Mucosa of gallbladder (tissue), 1 donor: ENCODE results near the gene RIBC1. TPM values are rescaled to one million over a fixed set of nuclear protein-coding genes. Genes with fewer than 3 reads are reported as not detected.
"Not testable (repeated sequence)": the region's sequence is repeated elsewhere in the genome, so short reads cannot be mapped to it uniquely, and the experiment has no call there.

ENCODE experiments used
- DNase-seq: peaks from one replicate; pipeline ENCODE4 v3.0.0-alpha.2; 2020; ENCODE audit warnings: low spot score
- total RNA-seq: library from RNA; stranded (reverse); gene quantifications from one replicate; pipeline ENCODE4 v1.2.1, GENCODE V29; 2021
- donor health status: DM: no; HTN: no; CAD: no.

Gene RIBC1
- total RNA-seq, 1 donor from 2014 or later = 2.6 TPM

DNA sequence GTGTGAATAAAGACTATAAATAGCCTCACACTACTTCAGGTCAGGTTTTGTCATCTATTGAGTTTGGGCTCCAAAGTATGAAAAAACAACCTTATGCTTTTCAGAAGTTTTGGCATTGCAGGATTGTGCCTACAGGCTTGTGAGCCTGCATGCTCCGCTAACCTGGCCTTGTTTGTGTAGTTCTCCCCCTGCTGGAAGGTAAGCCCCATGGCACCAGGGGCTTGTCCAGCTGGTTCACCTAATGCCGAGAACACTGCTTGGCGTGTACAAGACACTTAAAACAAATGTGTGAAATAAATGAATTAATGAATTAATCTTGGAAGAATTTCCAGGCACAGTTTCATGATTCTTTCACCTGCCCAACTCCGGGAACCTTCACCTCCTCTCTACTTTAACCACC lies 13.3 kb downstream of the RIBC1 start:
- DNase-seq = peak; percentile 53

DNA sequence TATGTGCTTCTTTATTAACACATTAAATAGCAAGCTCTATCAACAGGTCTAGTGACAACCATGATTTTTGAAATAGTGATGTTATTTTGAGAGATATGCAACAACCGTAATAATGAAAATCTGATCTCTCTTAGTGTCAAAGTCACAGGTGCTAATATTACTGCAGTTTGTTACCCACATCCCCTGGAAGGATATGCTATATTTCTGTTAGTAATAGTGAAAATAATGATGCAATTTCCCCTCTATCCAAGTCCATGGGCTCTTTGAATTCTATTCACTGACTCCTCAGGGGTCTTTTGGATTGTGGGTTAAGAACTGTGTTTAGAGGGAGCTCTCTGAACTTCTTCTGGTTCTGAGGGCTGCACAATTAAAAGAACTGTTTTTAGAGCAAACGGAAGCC lies 14.5 kb downstream of the RIBC1 start:
- no peak for DNase-seq

DNA sequence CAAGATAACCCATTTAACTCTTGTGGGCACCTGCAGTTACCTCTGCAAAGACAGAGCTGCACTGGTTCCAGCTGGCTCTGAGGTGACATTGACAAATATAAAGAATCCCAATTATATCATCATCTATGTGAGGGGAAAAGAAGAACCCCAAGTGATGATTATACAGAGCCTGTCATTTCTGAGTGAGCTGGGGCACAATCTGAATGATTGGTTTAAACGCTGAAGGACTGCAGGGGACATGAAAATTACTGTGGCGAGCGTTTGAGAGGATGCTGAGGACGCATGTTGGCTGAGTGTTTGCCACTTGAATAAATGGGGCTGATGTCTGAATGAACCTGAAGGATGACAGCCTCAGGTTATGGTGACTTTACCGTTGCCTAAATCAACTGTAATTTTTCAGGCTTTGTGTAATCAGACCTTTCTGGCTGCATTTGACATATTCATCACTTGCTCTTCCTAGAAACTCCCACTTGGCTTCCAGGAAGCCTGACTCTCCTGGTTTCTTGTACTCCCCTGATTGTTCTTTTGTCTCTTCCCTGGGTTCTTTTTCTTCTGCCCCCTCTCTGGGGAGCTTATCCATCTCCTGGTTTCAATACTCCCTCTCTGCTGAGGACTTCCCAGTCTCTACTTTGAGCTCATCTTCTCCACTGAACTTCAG lies 15.6 kb downstream of the RIBC1 start:
- DNase-seq = no peak

DNA sequence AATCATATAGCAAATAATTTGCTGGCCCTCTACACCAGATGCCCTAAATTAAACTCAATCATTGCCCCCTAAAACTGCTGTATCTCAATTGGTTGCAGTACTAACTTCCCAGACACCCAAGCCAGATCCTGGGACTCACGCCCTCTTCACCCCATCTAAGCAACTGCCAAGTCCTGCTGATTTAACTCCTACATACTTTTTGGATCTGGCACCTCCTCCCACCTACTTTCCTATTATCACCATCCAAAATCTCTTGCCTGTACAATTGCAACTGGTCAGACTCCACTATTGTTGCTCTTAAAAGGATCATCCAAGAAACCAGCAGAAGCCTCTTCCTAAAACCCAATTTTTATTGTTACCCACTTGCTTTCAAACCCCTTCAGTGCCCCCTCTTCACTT lies 16.2 kb downstream of the RIBC1 start:
- DNase-seq = no peak

DNA sequence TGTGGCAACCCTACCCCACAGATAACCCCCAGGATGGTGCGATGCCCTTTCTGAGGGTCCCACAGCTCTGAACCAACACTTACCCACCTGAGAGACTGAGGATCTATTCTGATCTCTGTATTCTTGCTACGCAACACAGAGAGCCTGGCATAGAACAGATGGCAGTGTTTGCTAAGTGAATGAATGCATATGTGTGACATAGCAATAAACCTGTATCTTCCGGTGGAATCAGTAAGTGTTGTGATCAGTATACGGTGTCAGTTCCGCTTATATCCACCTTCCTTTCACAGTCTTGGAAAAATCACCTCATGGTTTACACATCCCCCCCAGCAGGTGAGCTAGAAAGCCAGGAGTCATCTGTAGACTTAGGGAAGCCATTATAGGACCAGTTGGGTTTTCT lies 17.4 kb downstream of the RIBC1 start:
- no peak for DNase-seq

DNA sequence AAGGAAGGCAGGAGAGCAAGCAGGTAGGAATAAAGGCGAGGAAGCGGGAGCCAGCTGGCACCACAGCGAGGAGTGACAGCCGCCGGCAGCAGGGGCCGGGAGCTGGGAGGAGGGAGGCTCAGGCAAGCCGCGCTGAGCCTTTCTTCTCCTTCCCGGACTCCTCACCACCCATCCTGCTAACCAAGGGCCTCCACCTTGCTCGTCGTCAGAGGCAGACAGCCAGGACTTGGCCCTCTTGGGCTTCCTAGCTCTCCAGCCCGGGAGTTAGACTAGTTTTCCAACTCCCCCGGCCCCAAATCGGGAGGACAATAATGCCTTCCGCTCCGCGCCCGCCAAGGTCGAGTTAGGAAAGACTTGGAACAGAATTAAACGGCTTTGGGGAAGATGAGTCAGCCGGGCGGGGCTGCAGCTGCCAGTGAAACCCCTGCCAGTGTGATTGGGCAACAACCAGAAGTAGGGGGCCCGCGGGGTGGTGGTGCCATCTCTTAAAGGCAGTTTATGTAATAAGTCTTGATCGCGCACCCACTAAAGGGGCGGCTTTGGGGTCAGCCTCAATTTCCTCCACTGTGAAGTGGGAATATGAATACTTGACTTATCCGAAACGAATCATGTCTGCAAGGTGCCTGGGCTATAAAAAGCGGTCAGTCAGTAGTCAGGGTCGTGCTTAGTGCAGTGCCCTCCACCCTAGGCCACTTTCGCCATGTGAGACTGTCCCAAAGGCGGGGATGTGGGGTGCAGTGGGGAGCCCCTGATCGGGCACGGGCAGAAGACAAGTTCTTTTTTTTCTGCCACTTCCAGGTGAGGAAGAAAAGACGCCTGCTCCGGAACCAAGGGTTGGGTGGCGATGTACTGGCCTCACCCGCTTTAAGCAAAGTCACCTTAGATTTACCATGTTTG lies 18.2 kb downstream of the RIBC1 start:
- peak; percentile 45 for DNase-seq

DNA sequence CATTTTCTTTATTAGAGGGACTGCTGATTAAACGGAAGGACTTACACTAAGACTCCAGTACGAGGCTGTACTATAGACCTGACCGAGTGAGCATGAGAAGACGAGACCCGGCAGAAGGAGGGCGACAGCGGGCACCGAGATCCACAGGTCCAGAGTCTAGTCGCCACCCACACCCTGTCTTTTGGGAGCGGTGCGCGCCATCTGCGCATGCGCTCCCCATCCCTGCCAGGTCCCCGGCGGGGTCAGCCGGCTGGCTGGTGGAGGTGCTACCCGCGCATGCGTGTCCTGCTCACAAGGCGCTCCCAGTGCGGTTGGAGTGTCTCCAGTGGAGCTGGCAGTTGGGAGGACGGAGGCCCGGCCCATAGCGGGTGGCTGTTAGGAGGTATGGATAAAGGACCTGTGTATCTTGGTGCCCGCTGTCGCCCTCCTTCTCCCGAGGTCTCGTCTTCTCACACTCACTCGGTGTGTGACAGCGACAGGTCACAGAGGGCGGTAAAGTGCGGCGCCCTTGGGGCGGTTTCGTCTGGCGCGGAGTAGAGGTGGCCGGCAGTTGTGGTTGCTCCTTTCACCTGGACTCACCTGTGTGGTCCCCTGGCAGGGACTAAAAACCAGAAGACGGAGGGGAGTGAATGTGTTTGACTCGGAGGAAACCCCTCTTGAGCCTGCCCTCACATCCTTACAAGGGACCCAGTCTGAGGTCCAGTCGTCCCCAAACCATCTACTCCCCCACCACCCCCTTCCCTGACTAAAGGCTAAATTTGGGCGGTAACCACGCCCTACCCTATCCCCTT lies 19.1 kb downstream of the RIBC1 start:
- peak; percentile 82 for DNase-seq

DNA sequence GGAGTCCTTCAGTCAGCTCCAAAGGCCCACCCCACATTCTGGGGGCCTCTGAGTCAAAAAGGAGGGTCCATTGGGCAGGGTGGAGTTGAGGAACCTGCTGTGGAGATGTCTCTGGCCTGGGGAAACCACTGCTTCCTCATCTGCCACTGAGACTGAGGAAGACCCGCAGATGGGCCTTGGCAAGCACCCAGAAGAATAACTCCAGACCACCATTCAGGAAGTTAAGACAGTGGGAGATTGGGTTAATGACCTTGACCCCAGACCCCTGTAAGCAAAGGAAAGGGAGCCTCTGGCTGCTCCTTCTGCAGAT lies 19.6 kb downstream of the RIBC1 start:
- no peak for DNase-seq

DNA sequence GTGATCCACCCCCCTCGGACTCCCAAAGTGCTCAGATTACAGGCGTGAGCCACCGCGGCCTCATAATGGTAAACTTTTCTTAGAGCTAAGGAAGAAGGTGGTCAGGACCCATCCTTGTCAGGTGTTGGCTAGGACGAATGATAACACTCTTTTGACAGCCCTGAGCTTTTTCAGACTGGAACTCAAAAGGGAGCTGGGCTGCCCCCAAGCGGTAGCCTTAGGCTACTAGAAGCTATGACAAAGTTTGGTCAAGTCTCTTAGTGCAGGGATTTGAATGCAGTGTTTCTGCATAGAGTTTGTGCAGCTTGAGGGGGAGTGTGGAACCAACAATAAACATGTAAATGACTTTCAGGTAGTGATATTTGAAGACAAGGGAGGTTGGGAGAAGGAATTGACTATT lies 23.3 kb downstream of the RIBC1 start:
- DNase-seq = no peak

DNA sequence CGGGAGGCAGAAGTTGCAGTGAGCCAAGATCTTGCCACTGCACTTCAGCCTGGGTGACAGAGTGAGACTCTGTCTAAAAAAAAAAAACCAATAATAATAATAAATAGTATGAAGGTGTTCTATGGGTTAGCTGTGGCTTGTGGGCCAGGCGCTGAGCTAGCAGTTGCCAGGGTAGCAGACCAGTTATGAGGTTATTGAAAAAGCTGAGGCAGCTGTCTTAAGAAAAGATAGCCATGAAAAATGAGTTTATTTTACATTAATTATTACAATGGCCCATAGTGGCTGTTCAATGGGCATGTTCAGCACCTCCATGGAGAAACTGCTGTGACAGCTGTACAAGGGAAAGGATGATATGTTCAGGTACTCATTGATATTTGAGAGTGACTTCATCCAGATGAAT lies 24.8 kb downstream of the RIBC1 start:
- DNase-seq = no peak

DNA sequence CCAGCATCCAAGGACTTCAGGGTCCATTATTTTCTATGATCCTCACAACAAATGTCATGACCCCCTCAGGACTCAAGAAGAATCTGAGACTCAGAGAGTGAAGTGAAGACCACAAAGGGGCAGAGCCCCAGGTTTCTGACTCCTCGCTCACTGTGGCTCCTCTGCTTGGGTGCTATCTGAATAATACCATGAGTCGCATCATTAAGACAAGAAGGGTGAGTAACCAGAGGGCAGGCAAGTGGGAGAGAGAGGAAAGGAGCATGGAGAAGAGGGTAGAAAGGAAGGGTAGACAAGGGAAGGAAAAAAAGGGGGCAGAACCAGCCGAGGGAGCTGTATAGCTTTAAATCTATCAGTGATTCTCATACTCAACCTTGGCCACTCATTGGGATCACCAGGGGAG lies 27.0 kb downstream of the RIBC1 start:
- no peak for DNase-seq

DNA sequence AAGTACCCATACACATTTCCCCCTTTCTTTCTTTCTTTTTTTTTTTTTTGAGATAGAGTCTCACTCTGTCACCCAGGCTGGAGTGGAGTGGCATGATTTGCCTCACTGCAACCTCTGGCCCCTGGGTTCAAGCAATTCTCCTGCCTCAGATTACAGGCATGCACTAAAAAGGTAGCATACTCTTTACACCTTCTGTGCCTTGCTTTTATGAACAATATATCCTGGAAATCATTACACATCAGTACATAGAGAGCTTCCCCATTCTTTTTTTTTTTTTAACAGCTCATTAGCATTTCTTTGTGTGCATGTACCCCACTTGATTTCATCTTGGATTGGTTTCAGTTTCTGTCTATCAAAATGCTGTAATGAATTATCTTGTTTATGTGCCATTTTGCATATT lies 30.1 kb downstream of the RIBC1 start:
- no peak for DNase-seq

DNA sequence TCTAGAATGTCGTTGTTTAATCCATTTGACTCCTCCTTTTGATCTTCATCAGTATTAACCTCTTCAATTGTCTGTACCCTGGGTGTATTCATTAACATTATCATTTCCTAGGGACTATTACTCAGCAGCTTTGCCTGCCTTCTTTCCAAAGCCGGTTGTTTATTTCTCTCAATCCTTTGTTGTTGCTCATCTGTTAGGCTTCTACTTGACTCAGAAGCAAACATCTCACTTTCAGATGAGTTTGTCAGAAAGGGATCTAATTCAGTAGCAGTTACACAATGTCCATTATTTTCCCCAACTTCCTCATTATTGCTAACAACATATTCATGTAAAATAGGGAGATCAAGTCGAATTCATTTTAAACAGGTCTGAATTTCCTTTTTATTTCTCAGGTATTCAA lies 33.6 kb downstream of the RIBC1 start:
- DNase-seq = no peak

DNA sequence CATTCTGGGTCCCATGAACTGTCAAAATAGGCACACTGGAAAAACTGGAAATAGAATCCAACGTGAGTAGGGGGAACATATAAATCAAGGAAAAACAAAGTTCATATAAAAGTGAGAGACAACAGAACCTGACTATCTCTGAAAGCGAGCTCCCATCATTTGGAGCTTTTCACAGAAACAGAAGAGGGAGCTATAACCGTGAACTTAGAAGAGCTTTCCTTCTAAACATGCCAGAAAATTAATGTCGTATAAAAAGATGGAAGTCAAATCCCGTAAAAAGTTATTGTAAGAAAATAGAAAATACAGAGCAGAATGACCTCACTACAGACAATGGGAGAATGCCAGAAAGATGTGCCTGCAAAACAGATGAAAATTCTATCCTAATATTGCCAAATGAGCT lies 35.4 kb downstream of the RIBC1 start:
- DNase-seq = no peak

DNA sequence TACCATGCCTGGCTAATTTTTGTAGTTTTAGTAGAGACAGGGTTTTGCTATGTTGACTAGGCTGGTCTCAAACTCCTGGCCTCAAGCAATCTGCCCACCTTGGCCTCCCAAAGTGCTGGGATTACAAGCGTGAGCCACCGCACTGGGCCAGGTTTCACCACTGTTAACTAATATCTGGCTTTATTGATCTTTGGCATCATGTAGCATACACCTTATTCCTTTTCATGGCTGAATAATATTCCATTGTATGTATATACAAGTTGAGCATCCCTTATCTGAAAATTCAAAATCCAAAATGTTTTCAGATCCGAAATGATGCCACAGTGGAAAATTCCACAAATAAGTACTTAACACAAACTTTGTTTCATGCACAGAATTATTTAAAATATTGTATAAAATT lies 46.0 kb downstream of the RIBC1 start:
- DNase-seq = not testable (repeated sequence)

DNA sequence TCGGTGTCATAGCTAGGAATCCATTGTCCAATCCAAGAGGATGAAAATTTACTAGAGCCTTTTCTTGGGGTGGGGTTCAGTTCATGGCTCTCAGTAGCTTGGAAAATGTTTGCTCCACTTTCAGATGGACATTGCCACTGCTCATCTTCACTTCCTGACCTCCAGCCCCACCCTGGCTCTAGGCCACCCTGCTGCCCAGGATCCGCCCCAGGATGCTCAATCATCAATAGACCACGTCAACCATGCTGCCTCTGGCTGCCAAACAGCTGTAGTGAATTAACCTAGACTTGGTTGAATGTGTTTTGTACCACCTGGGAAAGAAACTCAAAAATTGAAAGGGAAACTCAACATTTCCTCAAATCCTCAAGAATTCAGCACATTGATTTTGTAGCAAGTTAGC lies 48.7 kb downstream of the RIBC1 start:
- no peak for DNase-seq

DNA sequence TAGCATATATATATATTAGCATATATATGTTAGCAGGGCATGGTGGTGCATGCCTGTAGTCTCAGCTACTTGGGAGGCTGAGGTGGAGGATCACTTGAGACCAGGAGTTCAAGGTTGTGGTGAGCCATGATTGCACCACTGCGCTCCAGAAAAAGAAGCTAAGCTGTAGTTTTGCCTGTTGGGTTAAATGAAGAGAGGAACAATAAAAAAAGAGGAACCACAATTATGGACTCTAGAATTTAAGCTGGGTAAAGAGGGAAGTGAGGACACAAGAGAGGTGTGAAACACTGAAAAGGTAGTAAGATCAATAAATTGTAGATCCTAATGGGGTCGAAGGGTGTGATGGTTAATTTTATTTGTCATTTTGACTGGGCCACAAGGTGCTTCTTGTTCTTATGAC lies 52.0 kb downstream of the RIBC1 start:
- DNase-seq = no peak

DNA sequence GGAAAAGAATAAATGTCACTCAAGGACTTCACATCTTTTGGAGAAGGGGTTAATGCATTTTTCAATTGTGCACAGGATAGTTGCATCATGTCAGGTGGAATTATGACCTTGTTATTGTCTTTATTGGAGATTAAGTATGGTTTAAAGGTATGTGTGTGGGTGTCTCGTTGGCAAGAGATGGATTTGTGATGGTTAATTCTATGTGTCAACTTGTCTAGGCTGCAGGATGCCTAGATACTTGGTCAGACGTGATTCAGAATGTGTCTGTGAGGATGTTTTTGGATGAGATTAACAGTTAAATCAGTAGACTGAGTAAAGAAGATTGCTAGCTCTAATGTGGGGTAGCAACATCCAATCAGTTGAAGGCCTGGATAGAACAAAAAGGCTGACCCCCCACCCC lies 53.7 kb downstream of the RIBC1 start:
- DNase-seq = no peak

DNA sequence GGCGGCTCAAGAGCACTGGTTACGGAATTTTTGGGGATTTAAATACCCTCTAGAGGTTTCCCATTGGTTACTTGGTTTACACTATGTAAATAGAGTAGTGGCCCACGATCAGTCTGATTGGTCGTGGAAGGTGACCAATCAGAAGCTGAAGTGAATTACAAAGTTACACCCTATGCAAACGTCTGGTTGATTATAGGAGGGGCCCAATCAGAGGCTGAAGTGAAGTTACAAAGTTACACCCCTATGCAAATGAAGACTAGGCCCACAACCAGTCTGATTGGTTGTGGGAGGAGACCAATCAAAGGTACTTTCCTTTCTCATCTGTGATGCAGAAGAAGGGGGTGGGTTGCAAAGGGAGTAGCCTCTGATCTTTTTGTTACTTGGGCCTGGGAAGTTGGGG lies 56.6 kb downstream of the RIBC1 start:
- no peak for DNase-seq
